Osteocyte (in vitro differentiated cells): ENCODE measurements around the gene PPP2R2D. TPM values are rescaled to one million over a fixed set of nuclear protein-coding genes. Genes with fewer than 3 reads are reported as not detected.

Source experiments
- DNase-seq: peaks from one replicate; pipeline ENCODE4 v3.0.0; 2021; ENCODE audit warnings: mixed read lengths; ENCODE audit not compliant: unreplicated experiment; ENCODE audit errors: extremely low spot score
- H3K27ac Mint-ChIP-seq: one replicate; pipeline ENCODE4 v1.8.0; 2021; ENCODE audit warnings: mild to moderate bottlenecking, mixed read lengths; ENCODE audit not compliant: unreplicated experiment
- H3K27me3 Mint-ChIP-seq: one replicate; pipeline ENCODE4 v1.8.0; 2021; ENCODE audit warnings: mixed read lengths; ENCODE audit not compliant: unreplicated experiment
- H3K36me3 Mint-ChIP-seq: one replicate; pipeline ENCODE4 v1.8.0; 2021; ENCODE audit warnings: mixed read lengths; ENCODE audit not compliant: unreplicated experiment
- H3K4me1 Mint-ChIP-seq: one replicate; pipeline ENCODE4 v1.8.0; 2021; ENCODE audit warnings: mixed read lengths; ENCODE audit not compliant: unreplicated experiment
- H3K4me3 Mint-ChIP-seq: one replicate; pipeline ENCODE4 v1.8.0; 2021; ENCODE audit warnings: mild to moderate bottlenecking, moderate library complexity, mixed read lengths; ENCODE audit not compliant: unreplicated experiment
- H3K9me3 Mint-ChIP-seq: one replicate; pipeline ENCODE4 v1.8.0; 2021; ENCODE audit warnings: mixed read lengths; ENCODE audit not compliant: unreplicated experiment
- total RNA-seq: library from RNA; stranded (reverse); gene quantifications from 2 replicates; pipeline ENCODE4 v1.2.1, GENCODE V29; 2021
- TF ChIP-seq, protein P1 (sequence below): fragments of 200-600 bp; sonication (generic); IDR thresholded peaks from 2 replicates; pipeline ENCODE4 v1.5.0; 2021; ENCODE audit warnings: antibody characterized with exemption, mild to moderate bottlenecking, moderate library complexity

The PPP2R2D gene
- total RNA-seq, 1 donor from 2014 or later = 28.9 TPM

DNA sequence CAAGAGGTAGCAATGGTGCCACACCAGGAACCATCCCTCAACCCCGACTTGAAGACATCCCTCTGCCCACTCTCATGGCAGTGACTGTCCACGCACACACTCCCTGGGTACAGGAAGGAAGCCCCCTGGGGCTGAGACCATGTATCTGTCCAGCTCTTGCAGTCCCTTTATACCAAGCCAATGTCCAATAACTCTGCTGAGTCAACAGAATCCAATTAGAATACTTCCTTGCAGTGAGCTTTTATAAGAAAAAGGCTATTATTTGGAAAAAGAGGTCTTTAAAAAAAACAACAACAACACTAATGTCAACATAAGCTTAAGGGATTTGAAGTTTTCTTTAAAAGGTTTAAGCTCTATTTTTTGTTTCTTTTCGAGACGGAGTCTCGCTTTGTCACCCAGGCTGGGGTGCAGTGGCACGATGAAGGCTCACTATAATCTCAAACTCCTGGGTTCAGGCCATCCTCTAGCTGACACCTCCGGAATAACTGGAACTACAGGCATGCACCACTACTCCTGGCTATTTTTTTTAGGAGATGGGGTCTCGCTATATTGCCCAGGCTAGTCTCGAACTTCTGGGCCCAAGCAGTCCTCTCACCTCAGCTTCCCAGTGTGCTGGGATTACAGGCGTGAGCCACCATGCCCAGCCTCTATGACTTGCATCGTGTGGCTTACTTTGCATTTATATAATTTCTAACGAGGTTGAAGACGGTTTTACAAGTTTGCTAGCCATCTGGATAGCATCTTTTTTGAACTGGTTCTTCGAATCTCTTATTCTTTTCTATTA is 73.4 kb downstream of the PPP2R2D start:
- Mint-ChIP-seq H3K36me3 (peaks cover 14% of the 10 kb centered on the region), H3K4me1 (peaks cover 25% of the 10 kb centered on the region), H3K27me3 (no peaks in the 10 kb centered on the region), H3K4me3 (no peak overlapping the region), H3K27ac (peak overlapping the region; percentile 8), H3K9me3 (no peaks in the 10 kb centered on the region)
- TF ChIP-seq, protein P1, sequence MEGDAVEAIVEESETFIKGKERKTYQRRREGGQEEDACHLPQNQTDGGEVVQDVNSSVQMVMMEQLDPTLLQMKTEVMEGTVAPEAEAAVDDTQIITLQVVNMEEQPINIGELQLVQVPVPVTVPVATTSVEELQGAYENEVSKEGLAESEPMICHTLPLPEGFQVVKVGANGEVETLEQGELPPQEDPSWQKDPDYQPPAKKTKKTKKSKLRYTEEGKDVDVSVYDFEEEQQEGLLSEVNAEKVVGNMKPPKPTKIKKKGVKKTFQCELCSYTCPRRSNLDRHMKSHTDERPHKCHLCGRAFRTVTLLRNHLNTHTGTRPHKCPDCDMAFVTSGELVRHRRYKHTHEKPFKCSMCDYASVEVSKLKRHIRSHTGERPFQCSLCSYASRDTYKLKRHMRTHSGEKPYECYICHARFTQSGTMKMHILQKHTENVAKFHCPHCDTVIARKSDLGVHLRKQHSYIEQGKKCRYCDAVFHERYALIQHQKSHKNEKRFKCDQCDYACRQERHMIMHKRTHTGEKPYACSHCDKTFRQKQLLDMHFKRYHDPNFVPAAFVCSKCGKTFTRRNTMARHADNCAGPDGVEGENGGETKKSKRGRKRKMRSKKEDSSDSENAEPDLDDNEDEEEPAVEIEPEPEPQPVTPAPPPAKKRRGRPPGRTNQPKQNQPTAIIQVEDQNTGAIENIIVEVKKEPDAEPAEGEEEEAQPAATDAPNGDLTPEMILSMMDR = no peak
- DNase-seq = no peak

DNA sequence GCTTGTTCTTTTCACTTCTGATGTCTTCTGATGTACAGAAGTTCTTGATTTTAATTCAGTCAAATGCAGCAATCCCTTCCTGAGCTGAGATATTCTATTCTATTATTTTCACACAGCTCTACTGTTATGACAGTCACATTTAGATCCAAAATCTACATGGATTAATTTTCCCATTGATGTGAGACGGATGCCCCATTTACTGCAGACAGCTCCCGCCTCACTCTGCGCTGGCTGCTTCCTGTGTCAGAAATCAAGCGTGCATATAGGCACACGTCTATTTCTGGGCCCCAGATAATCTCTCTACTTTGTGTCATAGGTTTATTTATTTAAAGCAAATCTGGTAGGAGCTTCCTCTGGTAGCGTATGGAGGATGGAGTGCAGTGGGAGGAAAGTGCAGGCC is 74.2 kb downstream of the PPP2R2D start:
- Mint-ChIP-seq H3K36me3 (peaks cover 14% of the 10 kb centered on the region), H3K4me1 (peaks cover 32% of the 10 kb centered on the region), H3K27ac (no peak overlapping the region), H3K27me3 (no peaks in the 10 kb centered on the region), H3K9me3 (no peaks in the 10 kb centered on the region), H3K4me3 (no peak overlapping the region)
- TF ChIP-seq, protein P1 = no peak
- DNase-seq = no peak

DNA sequence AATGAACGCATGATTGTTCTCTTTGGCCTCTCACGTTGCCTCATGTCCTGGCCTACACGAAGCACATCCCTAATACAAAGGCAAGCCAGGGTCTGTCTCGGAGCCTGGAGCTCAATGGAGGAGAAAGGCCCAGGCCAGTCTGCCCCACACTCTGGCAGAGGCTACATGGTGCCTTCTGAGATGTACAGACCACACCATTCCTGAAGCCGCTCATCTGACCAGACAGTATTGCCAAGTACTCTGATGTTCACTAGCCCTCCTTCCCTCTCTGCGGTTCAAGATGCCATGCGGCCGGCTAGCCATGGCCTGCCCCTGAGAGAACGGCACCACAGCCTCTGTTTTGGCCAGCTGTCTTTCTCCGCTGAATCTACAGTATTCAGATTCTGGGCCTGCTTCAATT is 75.0 kb downstream of the PPP2R2D start:
- no peak for DNase-seq
- Mint-ChIP-seq H3K27me3 (no peaks in the 10 kb centered on the region), H3K27ac (no peak overlapping the region), H3K36me3 (peaks cover 8% of the 10 kb centered on the region), H3K4me3 (no peak overlapping the region), H3K9me3 (no peaks in the 10 kb centered on the region), H3K4me1 (peaks cover 38% of the 10 kb centered on the region)
- TF ChIP-seq, protein P1 = no peak

DNA sequence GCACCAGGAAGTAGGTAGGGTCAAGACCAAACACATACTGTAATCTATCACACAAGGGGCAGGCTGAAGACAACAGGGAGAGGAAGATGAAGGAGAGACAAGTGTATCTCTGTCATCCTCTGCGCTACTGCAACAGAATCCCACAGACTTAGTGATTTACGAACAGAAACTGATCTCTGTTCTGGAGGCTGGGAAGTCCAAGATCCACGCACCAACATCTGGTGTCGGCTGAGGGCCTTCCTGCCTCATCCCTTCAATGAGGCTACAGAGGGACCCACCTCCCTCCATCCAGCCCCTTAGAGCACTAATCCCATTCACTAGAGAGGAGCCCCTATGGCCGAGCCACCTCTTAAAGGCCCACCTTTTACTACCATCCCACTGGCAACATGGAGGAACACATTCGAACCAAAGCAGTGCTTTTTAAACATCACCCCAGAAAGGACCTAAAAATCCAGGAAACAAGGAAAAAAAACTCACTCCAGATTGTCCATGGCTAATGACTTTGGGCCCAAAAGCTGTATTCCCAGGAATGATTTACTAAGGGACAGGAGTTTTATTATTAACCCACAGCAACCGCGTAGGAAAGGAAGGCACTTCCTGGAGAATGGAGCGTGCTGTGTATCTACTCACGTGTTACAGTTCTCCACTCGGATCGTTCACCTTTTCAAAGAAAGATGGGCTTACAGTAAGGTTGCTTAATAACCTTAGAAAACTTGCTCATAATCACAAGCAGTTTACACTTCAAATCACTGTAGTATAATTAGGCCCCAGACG is 76.7 kb downstream of the PPP2R2D start:
- Mint-ChIP-seq H3K4me1 (peaks cover 36% of the 10 kb centered on the region), H3K9me3 (no peaks in the 10 kb centered on the region), H3K27ac (no peak overlapping the region), H3K36me3 (peaks cover 3% of the 10 kb centered on the region), H3K4me3 (no peak overlapping the region), H3K27me3 (no peaks in the 10 kb centered on the region)
- DNase-seq = no peak
- TF ChIP-seq, protein P1 = no peak

DNA sequence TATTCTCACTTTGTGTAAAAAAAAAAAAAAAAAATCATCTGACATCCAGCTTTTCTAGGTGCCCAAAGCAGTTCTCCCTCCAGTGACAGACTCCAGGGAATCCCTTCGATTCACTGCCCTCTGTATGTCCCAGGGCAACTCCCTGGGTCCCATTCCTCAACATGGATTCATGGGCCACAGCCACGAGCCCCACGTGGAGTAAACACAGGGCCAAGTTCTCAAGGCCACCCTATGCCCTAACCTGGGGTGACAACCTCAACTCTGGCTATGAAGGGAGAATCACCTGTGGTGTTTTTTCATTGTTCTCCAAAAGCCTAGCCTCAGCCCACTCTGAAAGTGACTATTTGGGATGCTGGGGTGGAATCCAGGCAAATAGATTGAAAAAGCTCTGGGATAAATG is 77.6 kb downstream of the PPP2R2D start:
- H3K4me1 Mint-ChIP-seq = peaks cover 29% of the 10 kb centered on the region
- TF ChIP-seq, protein P1 = no peak
- H3K4me3 Mint-ChIP-seq = no peak overlapping the region
- peaks cover 3% of the 10 kb centered on the region for H3K36me3 Mint-ChIP-seq
- H3K9me3 Mint-ChIP-seq = no peaks in the 10 kb centered on the region
- no peak overlapping the region for H3K27ac Mint-ChIP-seq
- H3K27me3 Mint-ChIP-seq = no peaks in the 10 kb centered on the region
- no peak for DNase-seq
